Suppressor macrophage treated with lipopolysaccharide for 4 hours (primary cell): ENCODE data around the gene BLOC1S6.

Experiments used
- DNase-seq: peaks from one replicate; pipeline ENCODE4 v3.0.0-alpha.2; 2020

BLOC1S6 gene, protein sequence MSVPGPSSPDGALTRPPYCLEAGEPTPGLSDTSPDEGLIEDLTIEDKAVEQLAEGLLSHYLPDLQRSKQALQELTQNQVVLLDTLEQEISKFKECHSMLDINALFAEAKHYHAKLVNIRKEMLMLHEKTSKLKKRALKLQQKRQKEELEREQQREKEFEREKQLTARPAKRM

DNA sequence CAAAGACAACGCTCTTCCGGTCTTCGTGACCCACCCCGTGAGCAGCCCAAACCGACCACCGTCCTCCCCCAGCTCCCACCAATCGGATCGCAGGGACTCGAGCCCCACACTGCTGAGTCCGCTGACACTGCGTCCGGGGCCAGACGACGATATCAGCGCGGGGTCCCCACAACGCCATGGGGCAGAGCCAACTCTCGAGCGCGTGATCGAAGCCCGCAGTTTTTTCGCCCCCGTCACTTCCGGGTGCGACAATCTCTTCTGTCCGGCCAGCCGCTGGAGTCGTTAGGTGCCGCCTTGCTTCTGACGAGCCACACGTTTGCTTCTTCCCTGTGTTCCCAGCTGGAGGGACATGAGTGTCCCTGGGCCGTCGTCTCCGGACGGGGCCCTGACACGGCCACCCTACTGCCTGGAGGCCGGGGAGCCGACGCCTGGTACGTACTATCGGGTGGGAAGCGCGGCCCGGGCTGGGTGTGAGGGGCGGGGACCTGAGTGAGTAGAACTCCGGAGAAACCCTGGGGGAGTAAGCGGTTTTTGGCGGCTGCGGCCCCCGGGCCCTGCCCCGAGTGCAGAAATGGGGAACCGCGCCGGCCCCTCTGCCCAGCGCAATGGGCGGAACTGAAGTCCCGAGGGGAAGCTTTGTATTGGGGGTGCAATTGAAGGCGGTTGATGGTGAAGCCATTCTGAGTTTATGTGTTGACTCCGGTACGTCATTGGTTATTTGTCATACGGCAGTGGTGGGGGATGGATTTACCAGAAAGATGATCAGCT, at the start of gene BLOC1S6:
Gene BLOC1S6 (plus strand): TSS at position 285 of the 768 bp plus-strand sequence. CDS start 65 bp downstream, at position 350.
- peak; percentile 95 for DNase-seq

GRCh38 chr15:45539680-45540079, 47.5 kb upstream of the BLOC1S6 start:
- DNase-seq = no peak

DNA sequence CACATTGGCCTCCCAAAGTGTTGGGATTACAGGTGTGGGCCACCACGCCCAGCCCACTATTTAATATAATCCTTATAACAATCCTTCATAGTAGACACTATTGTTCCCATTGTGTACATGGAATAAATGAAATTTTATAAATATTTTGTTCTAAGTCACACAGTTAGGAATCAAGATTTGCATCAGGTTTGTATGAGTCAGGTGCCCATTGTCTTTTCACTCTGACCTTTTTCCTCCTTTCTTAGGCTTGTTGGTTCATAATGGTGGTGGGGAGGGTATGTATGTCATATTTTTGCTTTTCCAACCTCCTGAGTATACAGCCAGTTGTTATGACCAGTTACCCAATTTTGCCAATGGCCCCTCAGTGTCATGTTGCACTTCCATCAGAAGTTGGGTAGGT, 46.6 kb upstream of the BLOC1S6 start:
- no peak for DNase-seq

DNA sequence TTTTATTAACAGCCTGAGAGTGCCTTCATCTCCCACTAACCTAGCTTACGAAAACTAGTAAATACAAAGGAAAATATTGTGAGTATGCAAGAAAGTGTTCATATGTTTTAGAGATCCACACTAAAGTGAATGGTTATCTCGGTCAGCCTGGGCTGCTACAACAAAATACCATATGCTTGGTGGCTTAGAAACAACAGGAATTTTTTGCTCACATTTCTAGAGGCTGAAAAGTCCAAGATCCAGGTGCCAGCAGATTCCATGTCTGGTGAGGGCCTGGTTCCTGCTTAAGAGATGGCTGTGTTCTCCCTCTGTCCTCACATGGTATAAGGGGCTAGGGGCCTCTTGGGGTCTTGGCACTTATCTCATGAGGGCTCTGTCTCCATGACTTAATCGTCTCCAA, 44.1 kb upstream of the BLOC1S6 start:
- no peak for DNase-seq

DNA sequence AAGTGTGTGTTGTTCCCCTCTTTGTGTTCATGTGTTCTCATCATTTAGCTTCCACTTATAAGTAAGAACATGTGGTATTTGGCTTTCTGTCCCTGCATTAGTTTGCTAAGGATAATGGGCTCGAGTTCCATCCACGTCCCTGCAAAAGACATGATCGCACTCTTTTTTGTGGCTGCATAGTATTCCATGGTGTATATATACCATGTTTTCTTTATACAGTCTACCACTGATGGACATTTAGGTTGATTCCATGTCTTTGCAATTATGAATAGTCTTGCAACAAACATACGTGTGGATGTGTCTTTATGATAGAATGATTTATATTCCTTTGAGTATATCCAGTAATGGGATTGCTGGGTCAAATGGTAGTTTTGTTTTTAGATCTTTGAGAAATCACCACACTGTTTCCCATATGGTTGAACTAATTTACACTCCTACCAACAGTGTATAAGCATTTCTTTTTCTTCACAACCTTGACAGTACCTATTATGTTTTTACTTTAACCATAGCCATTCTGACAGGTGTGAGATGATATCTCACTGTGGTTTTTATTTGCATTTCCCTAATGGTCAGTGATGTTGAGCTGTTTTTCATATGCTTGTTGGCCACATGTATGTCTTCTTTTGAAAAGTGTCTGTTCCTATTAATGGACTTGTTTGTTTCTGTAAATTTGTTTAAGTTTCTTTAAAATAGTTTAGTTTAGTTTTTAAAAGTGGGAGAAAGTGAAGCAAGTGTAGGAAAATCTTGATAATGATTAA, 42.7 kb upstream of the BLOC1S6 start:
- no peak for DNase-seq

DNA sequence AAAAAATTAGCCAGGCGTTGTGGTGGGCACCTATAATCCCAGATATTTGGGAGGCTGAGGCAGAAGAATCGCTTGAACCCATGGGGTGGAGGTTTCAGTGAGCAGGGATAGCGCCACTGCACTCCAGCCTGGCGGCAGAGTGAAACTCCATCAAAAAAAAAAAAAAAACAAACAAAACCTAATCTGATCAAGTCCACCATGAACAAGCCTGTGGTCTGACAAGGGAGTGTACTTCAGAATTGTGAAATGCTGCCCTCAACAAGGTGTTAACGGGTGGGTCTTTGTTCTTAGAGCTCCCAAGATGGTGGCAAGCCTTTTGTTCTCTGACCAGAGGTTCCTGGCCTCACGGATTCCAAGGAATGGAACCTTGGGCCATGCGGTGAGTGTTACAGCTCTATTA, 40.4 kb upstream of the BLOC1S6 start:
- DNase-seq = no peak

DNA sequence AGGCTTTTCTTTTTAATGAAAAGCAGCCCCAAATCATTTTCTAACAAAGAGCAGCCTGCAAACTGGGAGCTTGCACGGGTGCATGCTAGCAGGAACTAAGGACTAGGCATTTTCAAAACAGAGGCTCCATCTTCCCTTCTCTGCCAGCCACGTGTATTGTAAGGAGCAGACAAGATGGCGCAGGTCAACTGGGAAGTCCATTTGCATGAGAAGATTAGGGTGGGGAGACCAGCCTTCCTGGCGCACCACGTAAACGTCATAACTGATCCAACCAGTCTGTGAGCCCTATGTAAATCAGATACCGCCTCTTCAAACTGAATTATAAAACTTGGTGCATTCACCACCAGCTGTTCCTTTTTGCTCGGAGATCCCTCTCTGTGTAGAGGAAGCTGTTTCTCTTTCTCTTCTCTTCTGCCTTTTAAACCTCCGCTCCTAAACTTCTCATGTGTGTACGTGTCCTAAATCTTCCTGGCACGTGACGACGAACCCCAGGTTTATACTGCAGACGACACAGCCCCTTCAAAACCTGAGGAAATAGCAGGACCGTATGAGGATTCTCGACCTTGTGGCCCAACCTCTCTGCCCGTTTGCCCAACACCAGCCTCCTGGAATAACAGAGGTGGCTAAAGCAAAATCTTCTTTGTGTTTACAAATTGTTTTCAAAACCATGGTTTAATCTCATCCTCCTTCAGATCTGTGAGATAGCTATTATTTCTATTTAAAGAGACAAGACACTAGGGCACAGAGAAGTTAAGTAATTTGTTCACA, 38.2 kb upstream of the BLOC1S6 start:
- DNase-seq = no peak

GRCh38 chr15:45549541-45550220, 37.5 kb upstream of the BLOC1S6 start:
- DNase-seq = no peak

- DNase-seq = no peak
These were observed 36.7 kb upstream of the BLOC1S6 start for GRCh38 chr15:45550436-45550835.

- DNase-seq = peak; percentile 37
These were observed 35.5 kb upstream of the BLOC1S6 start for GRCh38 chr15:45551676-45552075.

DNA sequence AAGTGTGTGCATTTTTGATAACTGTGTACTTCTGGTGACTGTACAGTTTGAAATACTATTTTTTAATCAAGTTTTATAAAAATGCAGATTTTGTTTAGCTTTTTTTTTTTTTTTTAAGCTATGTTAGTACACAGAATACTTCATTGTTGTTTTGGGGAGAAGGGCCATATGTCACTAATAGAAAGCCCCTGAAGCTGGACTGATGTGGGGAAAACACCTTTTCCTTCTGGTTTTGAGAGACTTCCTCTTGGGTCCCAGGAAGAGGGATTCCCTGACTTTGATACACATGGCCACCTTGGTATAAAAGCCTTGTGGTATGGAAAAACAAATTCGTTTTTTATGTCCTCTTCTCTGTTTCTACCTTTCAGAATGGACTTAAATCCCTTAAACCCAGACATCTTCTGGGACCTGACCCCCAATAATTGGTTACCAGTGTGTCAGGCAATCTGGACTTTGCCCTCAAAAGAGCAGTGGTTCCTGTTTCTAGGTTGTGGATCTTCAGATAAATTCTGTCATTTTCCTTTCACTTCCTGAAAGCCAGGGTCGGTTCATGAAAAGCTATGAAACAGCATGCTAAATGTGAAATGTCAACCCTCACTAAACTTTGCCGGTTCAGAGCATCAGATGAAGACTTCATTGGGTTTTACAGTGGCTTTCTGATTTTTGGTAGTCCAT, 31.1 kb upstream of the BLOC1S6 start:
- peak; percentile 70 for DNase-seq

- peak; percentile 35 for DNase-seq
These were observed 14.6 kb upstream of the BLOC1S6 start for GRCh38 chr15:45572617-45573016.

- DNase-seq = peak; percentile 11
These were observed 13.1 kb upstream of the BLOC1S6 start for GRCh38 chr15:45573961-45574629.

GRCh38 chr15:45581919-45582318, 5.3 kb upstream of the BLOC1S6 start:
- no peak for DNase-seq

DNA sequence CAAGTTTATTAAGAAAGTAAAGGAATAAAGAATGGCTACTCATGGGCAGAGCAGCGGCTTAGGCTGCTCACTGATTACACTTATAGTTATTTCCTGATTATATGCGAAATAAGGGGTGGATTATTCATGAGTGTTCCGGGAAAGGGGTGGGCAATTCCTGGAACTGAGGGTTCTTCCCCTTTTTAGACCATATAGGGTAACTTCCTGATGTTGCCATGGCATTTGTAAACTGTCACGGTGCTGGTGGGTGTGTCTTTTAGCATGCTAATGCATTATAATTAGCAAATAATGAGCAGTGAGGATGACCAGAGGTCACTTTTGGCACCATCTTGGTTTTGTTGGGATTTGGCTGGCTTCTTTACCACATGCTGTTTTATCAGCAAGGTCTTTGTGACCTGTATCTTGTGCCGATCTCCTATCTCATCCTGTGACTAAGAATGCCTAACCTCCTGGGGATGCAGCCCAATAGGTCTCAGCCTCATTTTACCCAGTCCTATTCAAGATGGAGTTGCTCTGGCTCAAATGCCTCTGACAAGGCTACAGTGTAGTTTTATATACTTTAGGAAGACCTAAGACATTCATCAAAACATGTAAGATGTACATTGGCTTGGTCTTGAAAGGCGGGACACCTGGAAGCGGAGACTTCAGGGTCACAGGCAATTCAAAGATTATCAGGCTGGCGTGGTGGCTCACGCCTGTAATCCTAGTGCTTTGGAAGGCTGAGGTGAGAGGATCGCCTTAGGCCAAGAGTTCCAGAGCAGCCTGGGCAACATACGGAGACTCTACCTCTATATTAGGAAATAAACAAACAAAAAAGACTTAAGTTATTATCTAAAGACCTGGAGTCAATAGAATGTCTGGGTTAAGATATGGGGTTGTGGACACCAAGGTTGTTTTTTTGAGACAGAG, 3.2 kb upstream of the BLOC1S6 start:
- peak; percentile 83 for DNase-seq

GRCh38 chr15:45585069-45585791, 1.9 kb upstream of the BLOC1S6 start:
- DNase-seq = no peak

DNA sequence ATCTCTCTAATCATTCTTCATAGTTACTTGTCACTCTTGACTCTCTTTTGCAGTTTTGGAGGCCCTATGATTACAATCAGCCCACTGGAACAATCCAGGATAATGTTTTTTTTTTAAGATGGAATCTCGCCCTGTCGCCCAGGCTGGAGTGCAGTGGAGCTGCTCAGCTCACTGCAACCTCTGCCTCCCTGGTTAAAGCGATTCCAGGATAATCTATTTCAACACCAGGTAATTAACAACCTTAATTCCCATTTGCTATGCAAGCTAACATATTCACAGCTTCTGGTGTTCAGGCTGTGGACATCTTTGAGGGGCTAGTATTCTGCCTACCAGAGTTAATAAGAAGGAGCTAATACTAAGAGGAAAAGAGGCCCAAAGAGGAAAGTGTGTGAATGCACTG, 1.1 kb upstream of the BLOC1S6 start:
- no peak for DNase-seq

GRCh38 chr15:45586601-45587094, 531 bp upstream of the BLOC1S6 start:
- DNase-seq = no peak

GRCh38 chr15:45587863-45588170, 638 bp downstream of the BLOC1S6 start:
- no peak for DNase-seq
